NOMO-1 treated with DMSO at 0.1 percent for 48 hours (cell line): ENCODE data around the gene RNF180.

ENCODE experiments used
- DNase-seq: peaks from one replicate; lab custom pipeline; 2025; ENCODE audit not compliant: unreplicated experiment; lab: John Stamatoyannopoulos, UW

Gene RNF180, protein sequence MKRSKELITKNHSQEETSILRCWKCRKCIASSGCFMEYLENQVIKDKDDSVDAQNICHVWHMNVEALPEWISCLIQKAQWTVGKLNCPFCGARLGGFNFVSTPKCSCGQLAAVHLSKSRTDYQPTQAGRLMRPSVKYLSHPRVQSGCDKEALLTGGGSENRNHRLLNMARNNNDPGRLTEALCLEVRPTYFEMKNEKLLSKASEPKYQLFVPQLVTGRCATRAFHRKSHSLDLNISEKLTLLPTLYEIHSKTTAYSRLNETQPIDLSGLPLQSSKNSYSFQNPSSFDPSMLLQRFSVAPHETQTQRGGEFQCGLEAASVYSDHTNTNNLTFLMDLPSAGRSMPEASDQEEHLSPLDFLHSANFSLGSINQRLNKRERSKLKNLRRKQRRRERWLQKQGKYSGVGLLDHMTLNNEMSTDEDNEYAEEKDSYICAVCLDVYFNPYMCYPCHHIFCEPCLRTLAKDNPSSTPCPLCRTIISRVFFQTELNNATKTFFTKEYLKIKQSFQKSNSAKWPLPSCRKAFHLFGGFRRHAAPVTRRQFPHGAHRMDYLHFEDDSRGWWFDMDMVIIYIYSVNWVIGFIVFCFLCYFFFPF

DNA sequence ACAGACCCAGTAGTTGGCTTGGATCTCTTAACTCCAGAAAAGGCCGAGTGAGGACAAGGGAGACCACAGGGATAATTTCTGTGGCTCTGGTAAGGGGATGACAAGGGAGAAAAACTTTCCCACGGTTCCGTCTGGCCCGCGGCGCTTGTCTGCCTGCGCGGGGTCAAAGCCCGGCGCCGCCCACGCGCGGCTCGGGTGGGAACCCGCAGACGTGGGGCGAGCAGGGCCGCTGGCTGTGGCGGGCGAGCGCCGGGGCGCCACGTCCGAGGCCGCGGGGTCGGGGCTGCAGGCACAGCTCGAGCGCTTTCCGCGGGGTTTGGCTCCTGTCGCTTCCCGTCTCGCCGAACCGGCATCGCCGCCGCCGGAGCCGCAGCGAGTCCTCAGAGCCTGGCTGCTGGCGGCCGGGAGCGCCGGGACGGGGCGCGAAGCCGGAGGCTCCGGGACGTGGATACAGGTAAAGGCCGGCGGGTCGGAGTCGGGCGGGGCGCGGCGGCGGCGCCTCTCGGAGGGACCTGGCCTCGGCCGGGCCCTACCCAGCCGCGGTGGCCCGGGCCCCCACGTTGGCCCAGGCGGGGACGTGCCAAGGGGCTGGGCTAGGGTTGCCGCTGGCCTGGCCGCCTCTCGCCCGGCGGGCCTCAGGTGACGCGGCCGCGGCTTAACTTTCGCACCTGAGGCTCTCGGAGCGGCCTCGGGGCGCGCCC is at the start of gene RNF180:
RNF180 (plus strand) TSS at position 344 of the 701 bp plus-strand sequence. CDS start 34,965 bp downstream, outside the sequence.
- no peak for DNase-seq

GRCh38 chr5:64125521-64125920 is 40.1 kb upstream of the RNF180 start:
- no peak for DNase-seq

- no peak for DNase-seq
Measured at GRCh38 chr5:64126202-64126741, 39.4 kb upstream of the RNF180 start.

DNA sequence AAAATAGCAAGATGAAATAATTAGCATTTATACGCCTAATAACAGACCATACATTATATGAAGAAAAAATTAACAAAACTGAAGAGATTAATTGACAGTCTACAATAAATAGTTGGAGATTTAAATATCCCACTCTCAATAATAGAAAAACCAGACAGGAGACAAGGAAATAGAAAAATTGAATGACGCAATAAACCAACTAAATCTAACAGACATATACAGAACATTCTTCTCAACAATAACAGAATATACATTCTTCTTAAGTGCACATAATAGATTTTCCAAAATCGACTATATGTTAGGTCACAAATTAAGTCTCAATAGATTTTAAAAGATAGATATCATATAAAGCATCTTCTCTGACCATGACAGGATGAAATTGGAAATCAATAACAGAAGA is 25.6 kb upstream of the RNF180 start:
- no peak for DNase-seq

DNA sequence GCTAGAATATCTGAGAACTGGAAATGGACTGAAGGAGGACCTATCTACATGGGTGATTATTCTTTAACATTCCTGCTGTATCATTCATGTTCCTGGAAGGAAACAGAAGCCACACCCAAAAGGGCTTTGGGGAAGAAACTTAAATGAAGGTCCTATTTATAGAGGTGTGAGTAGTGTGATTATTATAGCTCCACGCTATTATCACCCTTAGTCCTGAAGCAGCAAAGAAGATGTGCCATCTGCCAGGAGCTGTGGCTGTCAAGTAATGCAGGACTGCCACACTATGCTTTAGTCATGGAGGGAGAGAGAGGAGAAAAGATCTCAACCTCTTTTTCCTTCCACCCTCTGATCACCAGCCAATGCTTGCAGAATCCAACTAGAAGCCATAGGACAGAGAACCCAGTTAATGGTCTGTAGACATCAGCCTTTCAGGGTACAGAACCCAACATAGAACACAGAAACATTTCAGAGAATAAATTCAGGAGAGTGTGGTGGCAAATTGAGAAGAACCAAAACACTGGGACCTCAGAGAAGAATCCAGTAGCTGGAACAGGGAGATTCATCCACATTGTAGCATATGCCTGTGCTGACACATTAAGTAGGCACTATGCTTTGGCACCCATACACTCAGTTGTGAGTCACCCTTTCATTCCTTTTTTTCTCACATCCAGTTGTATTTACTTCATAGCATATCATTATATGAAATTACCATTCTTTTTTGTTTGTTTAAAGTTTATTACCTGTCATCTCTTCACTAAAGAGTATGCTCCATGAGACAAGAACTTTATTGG is 21.0 kb upstream of the RNF180 start:
- DNase-seq, result no peak

GRCh38 chr5:64145216-64145895 is 20.3 kb upstream of the RNF180 start:
- no peak for DNase-seq

- no peak for DNase-seq
Measured at GRCh38 chr5:64147379-64147778, 18.3 kb upstream of the RNF180 start.

DNA sequence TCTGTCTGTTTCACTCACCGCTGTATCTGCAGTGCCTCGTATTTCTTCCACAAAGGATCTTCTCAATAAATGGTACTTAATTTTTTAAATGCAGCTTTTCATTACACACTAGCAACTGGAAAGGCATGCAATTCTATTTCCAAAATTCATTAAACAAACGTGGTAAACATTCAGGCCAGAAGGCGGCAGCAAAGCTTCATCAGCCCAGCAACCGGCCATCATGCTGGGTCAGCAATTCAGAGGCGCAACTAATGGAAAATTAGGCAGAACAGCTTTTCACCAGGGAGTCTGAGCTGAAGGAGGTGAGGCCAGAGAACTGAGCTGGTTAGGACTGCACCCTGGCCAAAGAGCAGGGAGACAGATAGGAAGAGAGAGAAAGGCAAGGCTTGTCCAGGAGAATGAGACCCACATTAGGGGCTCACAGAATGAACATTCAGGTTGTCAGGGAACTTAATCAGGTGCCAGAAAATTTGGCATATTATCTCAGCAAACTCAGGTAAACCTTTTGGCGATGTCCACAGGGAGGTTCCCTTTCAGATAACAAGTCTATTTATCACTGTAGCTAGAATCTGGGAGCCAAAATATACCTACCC is 17.7 kb upstream of the RNF180 start:
- peak; percentile 42 for DNase-seq

- DNase-seq, result no peak
Measured at GRCh38 chr5:64149268-64149667, 16.4 kb upstream of the RNF180 start.

- no peak for DNase-seq
Measured at GRCh38 chr5:64149857-64150521, 15.7 kb upstream of the RNF180 start.

- no peak for DNase-seq
Measured at GRCh38 chr5:64156261-64156660, 9.4 kb upstream of the RNF180 start.

GRCh38 chr5:64158827-64159226 is 6.8 kb upstream of the RNF180 start:
- no peak for DNase-seq

DNA sequence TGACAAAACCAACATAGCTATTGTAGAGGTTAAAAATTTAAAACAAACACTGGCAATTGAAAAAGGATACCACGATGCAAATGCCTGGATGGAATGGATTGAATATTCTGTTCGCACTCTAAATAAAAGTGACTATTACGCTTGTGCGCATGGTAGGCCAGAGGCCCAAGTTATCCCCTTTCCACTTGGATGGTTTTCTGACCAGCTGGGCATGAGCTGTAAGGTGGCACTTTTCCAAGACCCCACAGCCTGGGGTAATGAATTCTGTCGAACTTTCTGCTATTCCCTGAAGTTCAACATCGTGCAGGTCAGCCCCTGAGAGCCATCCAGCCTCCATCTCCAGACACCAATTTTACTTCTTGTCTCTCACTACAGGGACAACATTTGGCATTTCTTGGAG is 5.4 kb upstream of the RNF180 start:
- DNase-seq, result no peak

DNA sequence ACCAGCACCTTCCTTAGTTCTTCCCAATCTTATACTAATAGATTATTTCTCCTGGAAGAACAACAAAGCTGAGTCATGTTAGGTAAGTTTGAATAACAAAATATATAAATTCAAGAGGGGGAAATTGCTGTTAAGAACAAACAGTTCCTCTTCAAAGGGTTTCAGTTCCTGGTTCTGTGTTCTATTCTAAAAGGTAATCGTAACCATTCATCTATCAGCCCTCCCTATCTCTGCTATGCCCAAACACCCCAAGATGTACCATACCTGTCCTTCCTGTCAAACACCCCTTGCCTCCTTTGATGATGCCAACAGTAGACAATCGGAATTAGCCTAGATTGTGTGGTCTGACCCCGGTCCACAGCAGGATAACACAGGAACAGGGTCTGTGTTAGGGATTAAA is 4.2 kb upstream of the RNF180 start:
- peak; percentile 84 for DNase-seq

DNA sequence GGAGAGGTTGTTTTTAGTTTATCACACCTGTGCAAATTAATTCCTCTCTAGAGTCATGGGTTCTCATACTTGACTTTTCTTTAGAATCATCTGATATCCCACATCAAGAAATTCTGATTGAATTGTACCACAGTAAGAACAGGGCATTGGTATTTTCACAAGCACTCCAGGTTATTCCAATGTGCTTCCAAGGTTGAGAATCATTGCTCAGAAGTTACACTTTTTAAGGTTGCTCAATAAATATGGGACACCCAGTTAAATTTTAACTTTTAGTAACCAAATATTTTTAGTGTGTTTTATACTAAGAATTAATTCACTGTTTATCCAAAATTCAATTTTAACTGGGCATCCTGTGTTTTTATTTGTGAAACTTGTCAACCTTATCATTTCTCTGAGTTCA is 2.5 kb upstream of the RNF180 start:
- no peak for DNase-seq

- peak; percentile 57 for DNase-seq
Measured at GRCh38 chr5:64163746-64164145, 1.9 kb upstream of the RNF180 start.

- peak; percentile 63 for DNase-seq
Measured at GRCh38 chr5:64164166-64164565, 1.5 kb upstream of the RNF180 start.

DNA sequence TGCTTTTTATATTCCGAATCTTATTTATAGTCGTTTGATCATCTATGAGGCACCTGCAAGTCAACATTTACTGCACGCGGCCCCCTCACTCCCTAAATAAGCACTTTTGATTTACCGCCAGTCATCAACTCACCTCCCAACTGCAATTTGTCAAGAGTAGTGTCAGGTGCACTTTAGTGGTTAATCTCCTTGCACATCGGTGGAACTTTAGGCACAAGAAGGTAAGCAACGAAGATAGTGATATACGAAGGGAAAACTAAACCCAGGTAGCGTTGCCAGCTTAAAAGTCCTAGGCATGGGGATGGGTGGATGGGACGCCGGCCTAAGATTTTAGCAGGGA is 513 bp upstream of the RNF180 start:
- no peak for DNase-seq

- no peak for DNase-seq
Measured at GRCh38 chr5:64166201-64166959, 737 bp downstream of the RNF180 start.
